ENCODE measurements around the gene TBC1D22A.

TBC1D22A gene

GRCh38 chr22:46737976-46738646, 24.3 kb upstream of the TBC1D22A start, which contains the start of gene CERK:
CERK (minus strand) TSS chr22:46738252; CDS start chr22:46738148, 104 bp downstream.
- no peak for DNase-seq

GRCh38 chr22:46738647-46739093, 23.8 kb upstream of the TBC1D22A start:
- DNase-seq = no peak

- peak; percentile 67 for DNase-seq
These were observed 23.2 kb upstream of the TBC1D22A start for GRCh38 chr22:46739094-46739870.

- no peak for DNase-seq
These were observed 21.3 kb upstream of the TBC1D22A start for GRCh38 chr22:46740910-46741780.

- no peak for DNase-seq
These were observed 20.4 kb upstream of the TBC1D22A start for GRCh38 chr22:46741974-46742519.

- no peak for DNase-seq
These were observed 19.8 kb upstream of the TBC1D22A start for GRCh38 chr22:46742576-46743221.

- DNase-seq = no peak
These were observed 17.9 kb upstream of the TBC1D22A start for GRCh38 chr22:46744581-46744980.

- DNase-seq = no peak
These were observed 16.3 kb upstream of the TBC1D22A start for GRCh38 chr22:46746192-46746591.

- DNase-seq = no peak
These were observed 15.8 kb upstream of the TBC1D22A start for GRCh38 chr22:46746620-46747019.

GRCh38 chr22:46747646-46748045, 14.8 kb upstream of the TBC1D22A start:
- DNase-seq = no peak

GRCh38 chr22:46748206-46748907, 14.1 kb upstream of the TBC1D22A start:
- DNase-seq = no peak

- peak; percentile 48 for DNase-seq
These were observed 13.4 kb upstream of the TBC1D22A start for GRCh38 chr22:46748908-46749675.

GRCh38 chr22:46749682-46750529, 12.5 kb upstream of the TBC1D22A start:
- DNase-seq = no peak

- DNase-seq = no peak
These were observed 12.0 kb upstream of the TBC1D22A start for GRCh38 chr22:46750530-46750800.

GRCh38 chr22:46750863-46751443, 11.5 kb upstream of the TBC1D22A start:
- no peak for DNase-seq

- DNase-seq = no peak
These were observed 10.0 kb upstream of the TBC1D22A start for GRCh38 chr22:46752286-46752987.

- DNase-seq = no peak
These were observed 9.5 kb upstream of the TBC1D22A start for GRCh38 chr22:46752988-46753310.

GRCh38 chr22:46753360-46753759, 9.1 kb upstream of the TBC1D22A start:
- no peak for DNase-seq

GRCh38 chr22:46753761-46754109, 8.7 kb upstream of the TBC1D22A start:
- DNase-seq = no peak
